SK-N-SH treated with all-trans-retinoic acid at 6 μM for 48 hours (cell line): ENCODE measurements around the gene NOC4L.
"Not testable (repeated sequence)": the region's sequence is repeated elsewhere in the genome, so short reads cannot be mapped to it uniquely, and the experiment has no call there.

ENCODE experiments used
- ATAC-seq: fragments of 200-7000 bp; cut with Tn5 transposase; 3 replicates; pipeline ENCODE4 v1.9.1; 2020; ENCODE audit warnings: mild to moderate bottlenecking, moderate library complexity
- ARNTL ChIP-seq: fragments of 450-650 bp; formaldehyde crosslinking; IDR thresholded peaks from 2 replicates; pipeline ENCODE4 v1.5.0; 2020; ENCODE audit warnings: low read depth, mild to moderate bottlenecking, moderate library complexity, borderline replicate concordance
- BACH2 ChIP-seq: fragments of 250-450 bp; sonication (Bioruptor Pico); IDR thresholded peaks from 2 replicates; pipeline ENCODE4 v1.9.0; 2021; ENCODE audit warnings: mild to moderate bottlenecking, borderline replicate concordance
- CSDC2 ChIP-seq: fragments of 250-450 bp; sonication (Bioruptor Pico); IDR thresholded peaks from 2 replicates; pipeline ENCODE4 v1.5.0; 2020; ENCODE audit warnings: mild to moderate bottlenecking, moderate library complexity
- OSR1 ChIP-seq: fragments of 250-450 bp; sonication (Bioruptor Pico); IDR thresholded peaks from 2 replicates; pipeline ENCODE4 v1.8.0; 2022; ENCODE audit warnings: moderate library complexity, mild to moderate bottlenecking, inconsistent platforms
- PPARA ChIP-seq: fragments of 250-450 bp; sonication (Bioruptor Pico); IDR thresholded peaks from 2 replicates; pipeline ENCODE4 v1.5.0; 2020; ENCODE audit warnings: mild to moderate bottlenecking, borderline replicate concordance
- RARB ChIP-seq: fragments of 250-450 bp; sonication (Bioruptor Pico); IDR thresholded peaks from 2 replicates; pipeline ENCODE4 v1.8.0; 2021; ENCODE audit warnings: mild to moderate bottlenecking, moderate library complexity
- TCF4 ChIP-seq: fragments of 250-450 bp; sonication (Bioruptor Pico); IDR thresholded peaks from 2 replicates; pipeline ENCODE4 v1.8.0; 2021; ENCODE audit warnings: mild to moderate bottlenecking, moderate library complexity, borderline replicate concordance
- TOX ChIP-seq: fragments of 250-450 bp; sonication (Bioruptor Pico); IDR thresholded peaks from 2 replicates; pipeline ENCODE4 v1.8.0; 2021; ENCODE audit warnings: mild to moderate bottlenecking, moderate library complexity, borderline replicate concordance
- ZC3H10 ChIP-seq: fragments of 250-450 bp; sonication (Bioruptor Pico); IDR thresholded peaks from 2 replicates; pipeline ENCODE4 v1.5.1; 2021; ENCODE audit warnings: mild to moderate bottlenecking, moderate library complexity
- ZFP3 ChIP-seq: fragments of 250-450 bp; sonication (Bioruptor Pico); IDR thresholded peaks from 2 replicates; pipeline ENCODE4 v1.5.0; 2020; ENCODE audit warnings: mild to moderate bottlenecking, moderate library complexity
- ZFP30 ChIP-seq: fragments of 450-650 bp; formaldehyde crosslinking; IDR thresholded peaks from 2 replicates; pipeline ENCODE4 v1.5.0; 2022; ENCODE audit warnings: mild to moderate bottlenecking, moderate library complexity
- ZNF565 ChIP-seq: fragments of 450-650 bp; formaldehyde crosslinking; conservative IDR thresholded peaks from 2 replicates; pipeline ENCODE4 v1.5.0; 2020; ENCODE audit warnings: low read depth, mild to moderate bottlenecking, moderate library complexity
- ZNF8 ChIP-seq: fragments of 450-650 bp; formaldehyde crosslinking; IDR thresholded peaks from 2 replicates; pipeline ENCODE4 v1.5.0; 2020; ENCODE audit warnings: mild to moderate bottlenecking, moderate library complexity
- TF ChIP-seq, protein P1 (sequence below): fragments of 250-450 bp; sonication (Bioruptor Pico); IDR thresholded peaks from 2 replicates; pipeline ENCODE4 v1.8.0; 2021; ENCODE audit warnings: low read depth, mild to moderate bottlenecking, moderate library complexity, borderline replicate concordance
- TF ChIP-seq, protein P2 (sequence below): fragments of 250-450 bp; sonication (Bioruptor Pico); IDR thresholded peaks from 2 replicates; pipeline ENCODE4 v1.8.0; 2020; ENCODE audit warnings: mild to moderate bottlenecking, moderate library complexity, borderline replicate concordance
- TF ChIP-seq, protein P3 (sequence below): fragments of 250-450 bp; sonication (Bioruptor Pico); IDR thresholded peaks from 2 replicates; pipeline ENCODE4 v1.5.0; 2020; ENCODE audit warnings: mild to moderate bottlenecking, moderate library complexity
- TF ChIP-seq, protein P4 (sequence below): fragments of 250-450 bp; sonication (Bioruptor Pico); IDR thresholded peaks from 2 replicates; pipeline ENCODE4 v1.5.1; 2020; ENCODE audit warnings: low read depth, mild to moderate bottlenecking, moderate library complexity

NOC4L gene

DNA sequence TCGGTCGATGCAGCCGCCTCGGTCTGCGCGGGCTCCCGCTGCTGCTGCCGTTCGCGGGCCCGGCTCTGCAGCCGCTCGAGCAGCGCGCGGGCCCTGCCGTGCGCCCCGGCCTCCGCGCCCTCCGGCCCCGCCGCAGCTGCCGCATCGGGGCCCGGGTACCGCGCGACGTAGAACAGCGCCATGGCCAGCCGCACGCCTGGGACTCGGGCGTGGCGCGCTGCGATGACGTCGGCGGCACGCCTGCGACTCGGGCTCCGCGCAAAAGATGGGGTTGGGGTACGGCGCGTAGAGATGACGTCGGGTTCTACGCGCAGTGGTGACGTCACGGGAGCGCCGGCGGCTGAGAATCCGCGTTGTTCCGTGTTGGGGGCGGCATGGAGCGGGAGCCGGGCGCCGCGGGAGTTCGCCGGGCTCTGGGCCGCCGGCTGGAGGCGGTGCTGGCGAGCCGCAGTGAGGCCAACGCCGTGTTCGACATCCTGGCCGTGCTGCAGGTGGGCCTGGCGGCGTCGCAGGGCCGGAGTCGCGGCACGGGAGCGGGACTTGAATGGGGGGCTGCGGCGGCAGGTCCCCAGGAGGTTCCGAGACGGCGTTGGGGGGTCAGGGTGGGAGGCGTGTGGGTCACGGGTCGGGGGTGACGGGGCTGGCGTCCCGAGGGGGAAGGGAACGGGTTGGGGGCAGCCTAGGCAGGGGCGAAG, at the start of gene NOC4L, which contains the start of gene DDX51:
Gene NOC4L, plus strand, starts transcription at position 343 of the 695 bp plus-strand sequence. Its CDS starts 32 bp downstream, at position 375.
Gene DDX51, minus strand, starts transcription at position 205 of the 695 bp plus-strand sequence. Its CDS starts 23 bp downstream, at position 182.
- 0 out of 2 replicates have a peak, but pooled peaks have one; percentile 17 for TF ChIP-seq CSDC2 (CRISPR knock-in tag)
- TF ChIP-seq, protein P1, sequence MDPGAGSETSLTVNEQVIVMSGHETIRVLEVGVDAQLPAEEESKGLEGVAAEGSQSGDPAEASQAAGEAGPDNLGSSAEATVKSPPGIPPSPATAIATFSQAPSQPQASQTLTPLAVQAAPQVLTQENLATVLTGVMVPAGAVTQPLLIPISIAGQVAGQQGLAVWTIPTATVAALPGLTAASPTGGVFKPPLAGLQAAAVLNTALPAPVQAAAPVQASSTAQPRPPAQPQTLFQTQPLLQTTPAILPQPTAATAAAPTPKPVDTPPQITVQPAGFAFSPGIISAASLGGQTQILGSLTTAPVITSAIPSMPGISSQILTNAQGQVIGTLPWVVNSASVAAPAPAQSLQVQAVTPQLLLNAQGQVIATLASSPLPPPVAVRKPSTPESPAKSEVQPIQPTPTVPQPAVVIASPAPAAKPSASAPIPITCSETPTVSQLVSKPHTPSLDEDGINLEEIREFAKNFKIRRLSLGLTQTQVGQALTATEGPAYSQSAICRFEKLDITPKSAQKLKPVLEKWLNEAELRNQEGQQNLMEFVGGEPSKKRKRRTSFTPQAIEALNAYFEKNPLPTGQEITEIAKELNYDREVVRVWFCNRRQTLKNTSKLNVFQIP (CRISPR knock-in tag) = no peak
- peak; percentile 83 for ATAC-seq

DNA sequence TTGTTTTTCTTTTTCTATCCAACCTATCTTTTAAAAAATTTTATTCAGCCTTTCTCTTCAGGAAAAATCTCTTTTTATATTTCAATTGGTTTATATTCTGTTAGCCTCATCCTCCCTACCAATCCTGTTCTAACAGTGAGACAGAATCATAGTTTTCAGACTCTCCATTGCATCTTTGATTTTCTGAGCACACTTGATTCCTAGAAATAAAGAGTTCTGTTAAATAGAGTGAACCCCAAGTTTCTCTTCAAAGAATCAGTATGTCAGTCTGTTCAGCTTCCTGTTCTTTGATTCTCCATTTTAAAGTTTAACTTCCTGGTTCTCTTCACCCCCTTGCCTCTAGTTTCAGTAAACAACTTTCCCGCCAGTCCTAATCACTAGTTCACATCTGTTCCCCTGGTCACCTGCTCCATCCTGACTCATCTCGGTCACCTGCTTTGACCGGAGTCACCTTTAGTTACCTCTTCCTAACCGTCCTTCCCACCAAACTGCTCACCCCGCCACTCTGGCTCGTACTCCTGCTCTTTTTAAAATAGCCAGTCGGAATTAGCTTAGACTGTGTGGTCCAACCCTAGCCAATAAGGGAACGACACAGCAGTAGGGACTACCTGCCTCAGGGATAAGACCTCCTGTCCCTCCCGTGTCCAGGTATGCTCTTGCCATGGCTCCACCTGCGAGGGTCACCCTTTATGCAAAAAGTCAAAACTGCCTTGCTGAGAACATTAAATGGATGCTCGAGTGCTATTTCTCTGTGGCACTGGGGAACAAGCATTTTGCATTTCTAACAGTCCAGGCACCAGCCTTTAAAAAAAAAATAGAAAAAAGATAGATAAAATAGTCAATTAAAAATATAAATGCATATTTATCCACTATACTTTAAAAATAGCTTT, 48.5 kb upstream of the NOC4L start:
- no peak for TF ChIP-seq BACH2
- no peak for TF ChIP-seq ZFP3 (CRISPR knock-in tag)
- no peak for ATAC-seq

DNA sequence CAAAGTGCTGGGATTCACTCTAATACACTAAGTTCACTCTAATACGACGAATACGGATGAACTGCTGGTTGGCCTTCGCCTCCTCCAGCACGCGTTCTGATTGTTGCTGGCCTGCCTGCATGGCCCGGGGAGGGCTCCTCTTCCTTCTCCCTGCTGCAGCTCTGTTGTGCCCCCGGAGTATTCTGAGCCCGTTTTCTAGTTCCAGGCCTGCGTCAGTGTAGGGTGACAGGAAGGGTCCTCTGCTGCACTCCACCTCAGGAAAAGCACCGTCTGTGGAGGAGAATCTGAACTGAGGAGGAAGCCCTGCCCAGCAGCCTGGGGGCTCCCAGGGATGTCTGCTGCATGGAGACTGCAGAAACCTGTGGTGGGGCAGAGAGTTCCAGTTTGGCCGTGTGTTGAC, 44.5 kb upstream of the NOC4L start:
- TF ChIP-seq BACH2 (no peak), TCF4 (CRISPR knock-in tag) (no peak), ZC3H10 (CRISPR knock-in tag) (no peak)
- TF ChIP-seq, protein P2, sequence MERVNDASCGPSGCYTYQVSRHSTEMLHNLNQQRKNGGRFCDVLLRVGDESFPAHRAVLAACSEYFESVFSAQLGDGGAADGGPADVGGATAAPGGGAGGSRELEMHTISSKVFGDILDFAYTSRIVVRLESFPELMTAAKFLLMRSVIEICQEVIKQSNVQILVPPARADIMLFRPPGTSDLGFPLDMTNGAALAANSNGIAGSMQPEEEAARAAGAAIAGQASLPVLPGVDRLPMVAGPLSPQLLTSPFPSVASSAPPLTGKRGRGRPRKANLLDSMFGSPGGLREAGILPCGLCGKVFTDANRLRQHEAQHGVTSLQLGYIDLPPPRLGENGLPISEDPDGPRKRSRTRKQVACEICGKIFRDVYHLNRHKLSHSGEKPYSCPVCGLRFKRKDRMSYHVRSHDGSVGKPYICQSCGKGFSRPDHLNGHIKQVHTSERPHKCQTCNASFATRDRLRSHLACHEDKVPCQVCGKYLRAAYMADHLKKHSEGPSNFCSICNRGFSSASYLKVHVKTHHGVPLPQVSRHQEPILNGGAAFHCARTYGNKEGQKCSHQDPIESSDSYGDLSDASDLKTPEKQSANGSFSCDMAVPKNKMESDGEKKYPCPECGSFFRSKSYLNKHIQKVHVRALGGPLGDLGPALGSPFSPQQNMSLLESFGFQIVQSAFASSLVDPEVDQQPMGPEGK = no peak
- ATAC-seq = no peak

DNA sequence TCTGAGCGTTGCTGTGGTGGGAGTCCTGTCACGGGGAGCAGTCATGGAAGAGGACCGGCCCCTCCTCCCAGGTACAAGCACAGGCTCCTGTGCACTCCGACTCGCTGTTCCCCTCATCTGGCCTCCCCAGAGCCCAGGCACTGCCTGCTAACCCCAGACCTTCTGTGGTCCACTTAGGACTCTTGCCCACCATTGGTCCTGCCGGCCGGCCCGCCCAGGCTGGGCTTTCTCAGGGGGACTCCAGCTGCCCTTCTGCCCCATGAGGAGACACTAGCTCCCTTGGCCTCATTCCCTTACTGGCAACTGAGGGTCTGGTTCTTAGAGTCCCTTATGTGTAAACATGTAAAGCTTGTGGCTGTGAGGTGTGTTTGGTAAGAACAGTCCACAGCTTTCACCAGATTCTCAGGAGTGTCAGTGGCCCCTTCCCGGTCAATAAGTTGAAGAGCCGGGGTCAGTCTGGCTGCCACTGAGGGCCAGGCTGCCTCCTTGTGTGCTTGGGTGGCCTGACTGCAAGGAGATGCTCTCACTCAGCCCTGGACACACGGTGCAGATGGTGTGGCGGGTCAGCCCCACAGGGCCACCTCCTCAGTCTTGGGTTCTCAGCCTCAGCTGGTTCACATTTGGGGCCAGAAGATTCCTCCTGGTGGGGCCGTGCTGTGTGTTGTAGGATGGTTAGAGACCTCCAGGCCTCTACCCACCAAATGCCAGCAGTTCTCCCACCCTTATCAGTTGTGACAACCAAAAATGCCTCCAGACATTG, 43.8 kb upstream of the NOC4L start:
- TF ChIP-seq ZNF8 (CRISPR knock-in tag) (no peak), ZNF565 (CRISPR knock-in tag) (no peak), BACH2 (no peak)
- no peak for ATAC-seq

DNA sequence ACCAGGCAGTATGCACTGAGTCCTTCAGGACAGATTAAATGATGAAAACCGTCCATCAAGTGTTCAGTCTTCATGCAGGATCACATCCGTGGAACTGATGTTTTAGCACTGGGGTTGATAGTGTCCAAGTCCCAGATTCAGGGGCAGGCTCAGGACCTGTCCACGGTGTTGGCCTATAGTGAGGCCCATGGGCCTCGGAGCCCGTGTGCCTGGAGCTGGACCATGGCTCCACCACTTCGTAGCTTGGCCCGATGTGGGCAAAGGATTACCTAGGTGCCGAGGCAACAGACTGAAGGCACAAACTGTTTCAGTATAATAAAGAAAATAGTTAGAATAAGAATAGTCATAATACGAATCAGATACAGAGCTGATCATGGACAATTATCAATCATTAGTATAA, 42.0 kb upstream of the NOC4L start:
- TF ChIP-seq BACH2 (no peak), ZFP3 (CRISPR knock-in tag) (no peak), ARNTL (CRISPR knock-in tag) (no peak), ZNF8 (CRISPR knock-in tag) (no peak), OSR1 (CRISPR knock-in tag) (no peak), ZNF565 (CRISPR knock-in tag) (no peak), ZC3H10 (CRISPR knock-in tag) (no peak), ZFP30 (no peak), PPARA (CRISPR knock-in tag) (no peak), TOX (CRISPR knock-in tag) (no peak), RARB (no peak)
- TF ChIP-seq, protein P3, sequence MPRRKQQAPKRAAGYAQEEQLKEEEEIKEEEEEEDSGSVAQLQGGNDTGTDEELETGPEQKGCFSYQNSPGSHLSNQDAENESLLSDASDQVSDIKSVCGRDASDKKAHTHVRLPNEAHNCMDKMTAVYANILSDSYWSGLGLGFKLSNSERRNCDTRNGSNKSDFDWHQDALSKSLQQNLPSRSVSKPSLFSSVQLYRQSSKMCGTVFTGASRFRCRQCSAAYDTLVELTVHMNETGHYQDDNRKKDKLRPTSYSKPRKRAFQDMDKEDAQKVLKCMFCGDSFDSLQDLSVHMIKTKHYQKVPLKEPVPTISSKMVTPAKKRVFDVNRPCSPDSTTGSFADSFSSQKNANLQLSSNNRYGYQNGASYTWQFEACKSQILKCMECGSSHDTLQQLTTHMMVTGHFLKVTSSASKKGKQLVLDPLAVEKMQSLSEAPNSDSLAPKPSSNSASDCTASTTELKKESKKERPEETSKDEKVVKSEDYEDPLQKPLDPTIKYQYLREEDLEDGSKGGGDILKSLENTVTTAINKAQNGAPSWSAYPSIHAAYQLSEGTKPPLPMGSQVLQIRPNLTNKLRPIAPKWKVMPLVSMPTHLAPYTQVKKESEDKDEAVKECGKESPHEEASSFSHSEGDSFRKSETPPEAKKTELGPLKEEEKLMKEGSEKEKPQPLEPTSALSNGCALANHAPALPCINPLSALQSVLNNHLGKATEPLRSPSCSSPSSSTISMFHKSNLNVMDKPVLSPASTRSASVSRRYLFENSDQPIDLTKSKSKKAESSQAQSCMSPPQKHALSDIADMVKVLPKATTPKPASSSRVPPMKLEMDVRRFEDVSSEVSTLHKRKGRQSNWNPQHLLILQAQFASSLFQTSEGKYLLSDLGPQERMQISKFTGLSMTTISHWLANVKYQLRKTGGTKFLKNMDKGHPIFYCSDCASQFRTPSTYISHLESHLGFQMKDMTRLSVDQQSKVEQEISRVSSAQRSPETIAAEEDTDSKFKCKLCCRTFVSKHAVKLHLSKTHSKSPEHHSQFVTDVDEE (CRISPR knock-in tag) = no peak
- TF ChIP-seq, protein P2 = no peak
- TF ChIP-seq, protein P1 (CRISPR knock-in tag) = no peak
- TF ChIP-seq, protein P4, sequence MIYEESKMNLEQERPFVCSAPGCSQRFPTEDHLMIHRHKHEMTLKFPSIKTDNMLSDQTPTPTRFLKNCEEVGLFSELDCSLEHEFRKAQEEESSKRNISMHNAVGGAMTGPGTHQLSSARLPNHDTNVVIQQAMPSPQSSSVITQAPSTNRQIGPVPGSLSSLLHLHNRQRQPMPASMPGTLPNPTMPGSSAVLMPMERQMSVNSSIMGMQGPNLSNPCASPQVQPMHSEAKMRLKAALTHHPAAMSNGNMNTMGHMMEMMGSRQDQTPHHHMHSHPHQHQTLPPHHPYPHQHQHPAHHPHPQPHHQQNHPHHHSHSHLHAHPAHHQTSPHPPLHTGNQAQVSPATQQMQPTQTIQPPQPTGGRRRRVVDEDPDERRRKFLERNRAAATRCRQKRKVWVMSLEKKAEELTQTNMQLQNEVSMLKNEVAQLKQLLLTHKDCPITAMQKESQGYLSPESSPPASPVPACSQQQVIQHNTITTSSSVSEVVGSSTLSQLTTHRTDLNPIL (CRISPR knock-in tag) = no peak
- ATAC-seq = no peak

DNA sequence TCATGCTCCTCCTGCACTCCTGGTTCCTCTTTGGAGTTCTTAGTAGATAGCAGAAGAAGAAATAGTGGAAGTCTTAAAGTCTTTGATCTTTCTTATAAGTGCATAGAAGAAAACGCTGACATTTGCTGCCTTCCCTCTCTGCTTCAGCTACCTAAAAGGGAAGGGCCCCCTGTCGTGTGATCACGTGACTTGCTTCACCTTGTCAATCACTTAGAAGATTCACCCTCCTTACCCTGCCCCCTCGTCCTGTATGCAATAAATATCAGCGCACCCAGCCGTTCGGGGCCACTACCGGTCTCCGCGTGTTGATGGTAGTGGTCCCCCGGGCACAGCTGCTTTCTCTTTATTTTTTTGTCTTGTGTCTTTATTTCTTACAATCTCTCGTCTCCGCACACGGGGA, 41.2 kb upstream of the NOC4L start:
- ATAC-seq = not testable (repeated sequence)
